Immature natural killer cell (primary cell): ENCODE measurements around the gene ANKRD28. TPM values are rescaled to one million over a fixed set of nuclear protein-coding genes. Genes with fewer than 3 reads are reported as not detected.
"Not testable (repeated sequence)": the region's sequence is repeated elsewhere in the genome, so short reads cannot be mapped to it uniquely, and the experiment has no call there.

ENCODE experiments used
- DNase-seq, 3 donors: peaks; one replicate each; pipeline ENCODE4 v3.0.0; 2022; ENCODE audit warnings: mixed read lengths in 1 of 3
- H3K27ac Mint-ChIP-seq, 6 donors: one replicate each; pipeline ENCODE4 v1.8.0; 2020; ENCODE audit warnings: mixed read lengths in 6 of 6, mild to moderate bottlenecking in 5 of 6, inconsistent platforms in 4 of 6, moderate library complexity in 3 of 6
- H3K27me3 Mint-ChIP-seq, 3 donors: one replicate each; pipeline ENCODE4 v1.8.0; 2020 to 2021; ENCODE audit warnings: low read depth in 3 of 3, mild to moderate bottlenecking in 3 of 3, mixed read lengths in 3 of 3, moderate library complexity in 3 of 3, inconsistent platforms in 1 of 3
- H3K36me3 Mint-ChIP-seq, 3 donors: one replicate each; pipeline ENCODE4 v1.8.0; 2020; ENCODE audit warnings: mixed read lengths in 3 of 3, inconsistent platforms in 2 of 3, mild to moderate bottlenecking in 2 of 3
- H3K4me1 Mint-ChIP-seq, 2 donors: one replicate each; pipeline ENCODE4 v1.8.0; 2020; ENCODE audit warnings: inconsistent platforms in 2 of 2, mild to moderate bottlenecking in 2 of 2, mixed read lengths in 2 of 2, moderate library complexity in 1 of 2
- H3K4me3 Mint-ChIP-seq, 5 donors: one replicate each; pipeline ENCODE4 v1.8.0; 2020; ENCODE audit warnings: mild to moderate bottlenecking in 5 of 5, mixed read lengths in 5 of 5, inconsistent platforms in 3 of 5, moderate library complexity in 3 of 5
- H3K9me3 Mint-ChIP-seq, 6 donors: one replicate each; pipeline ENCODE4 v1.8.0; 2020; ENCODE audit warnings: mild to moderate bottlenecking in 6 of 6, mixed read lengths in 6 of 6, inconsistent platforms in 4 of 6, moderate library complexity in 3 of 6
- polyA plus RNA-seq, 3 donors: library from polyadenylated mRNA; unstranded; fragments of 300-500 nt; fragmentation: Illumina TruSeq; gene quantifications; one replicate each; pipeline ENCODE4 v1.2.3, GENCODE V29; 2021

Gene ANKRD28
- polyA plus RNA-seq, 3 donors from 2014 or later: 5.2 to 9.6 (median 5.9) TPM

GRCh38 chr3:15779111-15779510, 18.7 kb downstream of the ANKRD28 start:
- no peaks in the 10 kb centered on the region for H3K9me3 Mint-ChIP-seq
- no peak overlapping the region for H3K27ac Mint-ChIP-seq
- DNase-seq: no peak
- H3K4me1 Mint-ChIP-seq: peaks cover 26 to 29% of the 10 kb centered on the region in 2 donors
- no peaks in the 10 kb centered on the region for H3K27me3 Mint-ChIP-seq
- H3K36me3 Mint-ChIP-seq: peaks cover 0 to 2% (median 0%) of the 10 kb centered on the region in 3 donors
- H3K4me3 Mint-ChIP-seq: no peak overlapping the region

GRCh38 chr3:15778332-15778858, 19.4 kb downstream of the ANKRD28 start:
- H3K4me1 Mint-ChIP-seq: peaks cover 26 to 29% of the 10 kb centered on the region in 2 donors
- peak overlapping the region in 1 of 6 donors; percentile 12 for H3K27ac Mint-ChIP-seq
- no peak overlapping the region for H3K4me3 Mint-ChIP-seq
- no peak for DNase-seq
- H3K27me3 Mint-ChIP-seq: no peaks in the 10 kb centered on the region
- H3K36me3 Mint-ChIP-seq: peaks cover 0 to 2% (median 0%) of the 10 kb centered on the region in 3 donors
- no peaks in the 10 kb centered on the region for H3K9me3 Mint-ChIP-seq

- not testable (repeated sequence) for H3K27me3 Mint-ChIP-seq, DNase-seq, H3K27ac Mint-ChIP-seq, H3K36me3 Mint-ChIP-seq, H3K9me3 Mint-ChIP-seq, H3K4me3 Mint-ChIP-seq
- peaks cover 32% of the 10 kb centered on the region in 2 donors for H3K4me1 Mint-ChIP-seq
Measured at GRCh38 chr3:15774931-15775560, 22.7 kb downstream of the ANKRD28 start.

GRCh38 chr3:15771444-15771843, 26.3 kb downstream of the ANKRD28 start:
- Mint-ChIP-seq H3K4me3 (no peak overlapping the region), H3K4me1 (peaks cover 11 to 17% of the 10 kb centered on the region in 2 donors), H3K36me3 (peaks cover 0 to 5% (median 2%) of the 10 kb centered on the region in 3 donors), H3K27ac (no peak overlapping the region), H3K27me3 (peaks cover 0 to 2% (median 0%) of the 10 kb centered on the region in 3 donors), H3K9me3 (no peaks in the 10 kb centered on the region)
- DNase-seq: no peak

GRCh38 chr3:15769256-15769915, 28.4 kb downstream of the ANKRD28 start:
- peaks cover 0 to 2% (median 0%) of the 10 kb centered on the region in 3 donors for H3K27me3 Mint-ChIP-seq
- DNase-seq: no peak
- H3K27ac Mint-ChIP-seq: no peak overlapping the region
- H3K36me3 Mint-ChIP-seq: peaks cover 9 to 12% (median 11%) of the 10 kb centered on the region in 3 donors
- no peaks in the 10 kb centered on the region for H3K9me3 Mint-ChIP-seq
- H3K4me1 Mint-ChIP-seq: peaks cover 6 to 14% of the 10 kb centered on the region in 2 donors
- H3K4me3 Mint-ChIP-seq: no peak overlapping the region

GRCh38 chr3:15768421-15769255, 29.1 kb downstream of the ANKRD28 start:
- Mint-ChIP-seq H3K4me3 (no peak overlapping the region), H3K9me3 (no peaks in the 10 kb centered on the region), H3K27ac (no peak overlapping the region), H3K4me1 (peaks cover 6 to 14% of the 10 kb centered on the region in 2 donors), H3K27me3 (peaks cover 0 to 2% (median 0%) of the 10 kb centered on the region in 3 donors), H3K36me3 (peaks cover 9 to 12% (median 11%) of the 10 kb centered on the region in 3 donors)
- DNase-seq: no peak

- Mint-ChIP-seq H3K4me3 (no peak overlapping the region), H3K27me3 (no peaks in the 10 kb centered on the region), H3K9me3 (no peaks in the 10 kb centered on the region), H3K36me3 (peaks cover 13 to 17% (median 13%) of the 10 kb centered on the region in 3 donors), H3K27ac (no peak overlapping the region), H3K4me1 (peaks cover 6 to 7% of the 10 kb centered on the region in 2 donors)
- DNase-seq: no peak
Measured at GRCh38 chr3:15766406-15766805, 31.4 kb downstream of the ANKRD28 start.

- Mint-ChIP-seq H3K4me3 (no peak overlapping the region), H3K27me3 (no peaks in the 10 kb centered on the region), H3K36me3 (peaks cover 5 to 8% (median 6%) of the 10 kb centered on the region in 3 donors), H3K4me1 (peaks cover 7 to 15% of the 10 kb centered on the region in 2 donors), H3K27ac (no peak overlapping the region), H3K9me3 (no peaks in the 10 kb centered on the region)
- no peak for DNase-seq
Measured at GRCh38 chr3:15758295-15758694, 39.5 kb downstream of the ANKRD28 start.

GRCh38 chr3:15757824-15758223, 40.0 kb downstream of the ANKRD28 start:
- no peak for DNase-seq
- Mint-ChIP-seq H3K36me3 (peaks cover 4 to 7% (median 4%) of the 10 kb centered on the region in 3 donors), H3K27ac (no peak overlapping the region), H3K9me3 (no peaks in the 10 kb centered on the region), H3K4me1 (peaks cover 7 to 15% of the 10 kb centered on the region in 2 donors), H3K4me3 (no peak overlapping the region), H3K27me3 (no peaks in the 10 kb centered on the region)

- no peak for DNase-seq
- H3K36me3 Mint-ChIP-seq: peaks cover 4 to 7% (median 4%) of the 10 kb centered on the region in 3 donors
- H3K27ac Mint-ChIP-seq: no peak overlapping the region
- H3K9me3 Mint-ChIP-seq: no peaks in the 10 kb centered on the region
- H3K4me1 Mint-ChIP-seq: peaks cover 7 to 15% of the 10 kb centered on the region in 2 donors
- H3K4me3 Mint-ChIP-seq: no peak overlapping the region
- no peaks in the 10 kb centered on the region for H3K27me3 Mint-ChIP-seq
Measured at GRCh38 chr3:15756505-15756904, 41.3 kb downstream of the ANKRD28 start.

GRCh38 chr3:15755780-15756179, 42.0 kb downstream of the ANKRD28 start:
- Mint-ChIP-seq H3K36me3 (peaks cover 3 to 4% (median 4%) of the 10 kb centered on the region in 3 donors), H3K9me3 (no peaks in the 10 kb centered on the region), H3K27ac (no peak overlapping the region), H3K4me1 (peaks cover 7 to 15% of the 10 kb centered on the region in 2 donors), H3K4me3 (no peak overlapping the region), H3K27me3 (no peaks in the 10 kb centered on the region)
- DNase-seq: no peak

GRCh38 chr3:15755181-15755580, 42.6 kb downstream of the ANKRD28 start:
- Mint-ChIP-seq H3K4me3 (no peak overlapping the region), H3K27ac (no peak overlapping the region), H3K9me3 (no peaks in the 10 kb centered on the region), H3K27me3 (no peaks in the 10 kb centered on the region), H3K36me3 (peaks cover 0 to 5% (median under 1%) of the 10 kb centered on the region in 3 donors), H3K4me1 (peaks cover 7 to 13% of the 10 kb centered on the region in 2 donors)
- DNase-seq: no peak

- Mint-ChIP-seq H3K4me1 (peaks cover 0 to 4% of the 10 kb centered on the region in 2 donors), H3K36me3 (peaks cover 7 to 16% (median 10%) of the 10 kb centered on the region in 3 donors), H3K9me3 (no peaks in the 10 kb centered on the region), H3K27ac (no peak overlapping the region), H3K4me3 (no peak overlapping the region), H3K27me3 (no peaks in the 10 kb centered on the region)
- DNase-seq: no peak
Measured at GRCh38 chr3:15754047-15754446, 43.7 kb downstream of the ANKRD28 start.
